AG04449 (cell line): ENCODE measurements around the gene OR51G1.

Source experiments
- CTCF ChIA-PET: fragments of 350-600 bp; formaldehyde crosslinking; extraction: SDS; loops from one replicate; lab custom pipeline; 2021; ENCODE audit warnings: antibody characterized with exemption; lab: Yijun Ruan, JAX
- POLR2A ChIA-PET: fragments of 400-600, 350-600 bp; formaldehyde crosslinking; extraction: SDS; loops from one replicate; lab custom pipeline; 2020; ENCODE audit warnings: antibody characterized with exemption, inconsistent platforms; lab: Yijun Ruan, JAX
- DNase-seq: peaks from one replicate; pipeline ENCODE4 v3.0.0-alpha.2; 2010; ENCODE audit warnings: low read depth, low spot score
- H3K4me3 ChIP-seq: 2 replicates; pipeline ENCODE4 v1.5.1; 2011; ENCODE audit warnings: low read depth, mild to moderate bottlenecking, control low read depth, low read length
- CTCF ChIP-seq: IDR thresholded peaks from one replicate; pipeline ENCODE4 v1.5.1; 2011; ENCODE audit warnings: mild to moderate bottlenecking, moderate library complexity, low read length, control low read depth, inconsistent platforms; ENCODE audit not compliant: insufficient read depth; ENCODE audit errors: missing control alignments

Gene OR51G1

GRCh38 chr11:4882543-4882942 lies 41.6 kb downstream of the OR51G1 start:
- no peak for DNase-seq
- ChIA-PET POLR2A (no interaction called here), CTCF (no interaction called here)
- no peak overlapping the region for H3K4me3 ChIP-seq
- TF ChIP-seq CTCF, result no peak

GRCh38 chr11:4881860-4882500 lies 42.2 kb downstream of the OR51G1 start, which contains the start of gene OR51T1:
TSS of gene OR51T1 (plus strand) at chr11:4881900. CDS start at chr11:4881900, 0 bp downstream.
- no peak for DNase-seq
- POLR2A ChIA-PET, result no interaction called here
- CTCF ChIA-PET, result no interaction called here
- no peak for TF ChIP-seq CTCF
- no peak within 1 kb of the TSS for H3K4me3 ChIP-seq

DNA sequence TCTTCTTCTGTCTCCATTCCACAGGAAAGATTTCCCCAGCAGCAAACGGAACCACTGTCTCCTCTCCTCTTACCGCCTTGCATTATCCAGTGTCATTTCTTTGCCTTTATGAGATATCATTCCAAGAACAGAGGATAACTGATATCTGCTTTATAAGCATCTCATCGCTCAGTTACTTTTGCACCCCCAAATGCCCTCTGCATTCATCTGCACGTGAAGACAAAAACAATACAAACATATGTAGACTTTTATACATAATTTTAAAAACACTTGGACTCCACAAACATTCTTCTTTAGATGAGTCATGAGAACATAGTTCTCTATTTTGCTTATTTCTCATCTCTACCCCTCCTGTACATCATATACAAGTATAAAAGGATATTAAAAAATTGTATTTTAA lies 43.0 kb downstream of the OR51G1 start:
- POLR2A ChIA-PET, result no interaction called here
- CTCF ChIA-PET, result no interaction called here
- no peak for TF ChIP-seq CTCF
- no peak for DNase-seq
- no peak overlapping the region for H3K4me3 ChIP-seq
